Measurements from ENCODE around the gene EOLA1.
"Not testable (repeated sequence)": the region's sequence is repeated elsewhere in the genome, so short reads cannot be mapped to it uniquely, and the experiment has no call there.

Gene EOLA1

GRCh38 chrX:149540621-149541520 is at the start of gene EOLA1:
TSS of gene EOLA1 (plus strand) at chrX:149541012. CDS start at chrX:149545631, 4,619 bp downstream.
- DNase-seq (ENCODE audit: low spot score) = peak; percentile 92

GRCh38 chrX:149491812-149492211 is 49.0 kb upstream of the EOLA1 start:
- DNase-seq (ENCODE audit: low spot score) = no peak

GRCh38 chrX:149493567-149494562 is 46.9 kb upstream of the EOLA1 start:
- DNase-seq (ENCODE audit: low spot score) = peak; percentile 3

- DNase-seq (ENCODE audit: low spot score) = no peak
Measured at GRCh38 chrX:149494844-149495565, 45.8 kb upstream of the EOLA1 start.

GRCh38 chrX:149495573-149496071 is 45.2 kb upstream of the EOLA1 start:
- no peak for DNase-seq (ENCODE audit: low spot score)

GRCh38 chrX:149497054-149497453 is 43.8 kb upstream of the EOLA1 start:
- DNase-seq (ENCODE audit: low spot score) = no peak

GRCh38 chrX:149497626-149498025 is 43.2 kb upstream of the EOLA1 start:
- no peak for DNase-seq (ENCODE audit: low spot score)

- DNase-seq (ENCODE audit: low spot score) = no peak
Measured at GRCh38 chrX:149498767-149499166, 42.0 kb upstream of the EOLA1 start.

GRCh38 chrX:149499766-149500165 is 41.0 kb upstream of the EOLA1 start:
- no peak for DNase-seq (ENCODE audit: low spot score)

- not testable (repeated sequence) for DNase-seq (ENCODE audit: low spot score)
Measured at GRCh38 chrX:149502923-149503322, 37.9 kb upstream of the EOLA1 start.

- peak; percentile 14 for DNase-seq (ENCODE audit: low spot score)
Measured at GRCh38 chrX:149503446-149503845, 37.4 kb upstream of the EOLA1 start.

GRCh38 chrX:149504226-149504914 is 36.4 kb upstream of the EOLA1 start:
- peak; percentile 10 for DNase-seq (ENCODE audit: low spot score)

GRCh38 chrX:149504915-149505651 is 35.7 kb upstream of the EOLA1 start, which contains the start of gene IDS:
TSS of gene IDS (minus strand) at chrX:149505306. CDS start at chrX:149505137, 169 bp downstream.
- DNase-seq (ENCODE audit: low spot score) = peak; percentile 84

- no peak for DNase-seq (ENCODE audit: low spot score)
Measured at GRCh38 chrX:149505671-149506070, 35.1 kb upstream of the EOLA1 start.

- DNase-seq (ENCODE audit: low spot score) = no peak
Measured at GRCh38 chrX:149506349-149506748, 34.5 kb upstream of the EOLA1 start.

- DNase-seq (ENCODE audit: low spot score) = no peak
Measured at GRCh38 chrX:149508467-149508866, 32.3 kb upstream of the EOLA1 start.

- DNase-seq (ENCODE audit: low spot score) = peak; percentile 2
Measured at GRCh38 chrX:149510386-149510785, 30.4 kb upstream of the EOLA1 start.

- no peak for DNase-seq (ENCODE audit: low spot score)
Measured at GRCh38 chrX:149511081-149511480, 29.7 kb upstream of the EOLA1 start.

- DNase-seq (ENCODE audit: low spot score) = peak; percentile 50
Measured at GRCh38 chrX:149512225-149512885, 28.5 kb upstream of the EOLA1 start.
